IPS DF 19.7 (cell line): ENCODE data around the gene PXMP2.

Source experiments
- DNase-seq: peaks from one replicate; pipeline ENCODE4 v3.0.0-alpha.2; 2013; ENCODE audit warnings: low read depth, low spot score

Gene PXMP2

GRCh38 chr12:132660052-132660451 lies 27.3 kb upstream of the PXMP2 start:
- DNase-seq: no peak

GRCh38 chr12:132660996-132661395 lies 26.4 kb upstream of the PXMP2 start:
- no peak for DNase-seq

GRCh38 chr12:132661972-132662371 lies 25.4 kb upstream of the PXMP2 start:
- DNase-seq: no peak

- no peak for DNase-seq
Observed at GRCh38 chr12:132662901-132663755, 24.3 kb upstream of the PXMP2 start.

- DNase-seq: no peak
Observed at GRCh38 chr12:132664206-132665148, 22.9 kb upstream of the PXMP2 start.

- no peak for DNase-seq
Observed at GRCh38 chr12:132665149-132665491, 22.3 kb upstream of the PXMP2 start.

GRCh38 chr12:132665794-132666193 lies 21.6 kb upstream of the PXMP2 start:
- no peak for DNase-seq

GRCh38 chr12:132668191-132669088 lies 18.9 kb upstream of the PXMP2 start:
- DNase-seq: no peak

- DNase-seq: no peak
Observed at GRCh38 chr12:132669166-132669879, 18.1 kb upstream of the PXMP2 start.

- no peak for DNase-seq
Observed at GRCh38 chr12:132672116-132672515, 15.3 kb upstream of the PXMP2 start.

- DNase-seq: no peak
Observed at GRCh38 chr12:132672678-132673077, 14.7 kb upstream of the PXMP2 start.

GRCh38 chr12:132673288-132674179 lies 13.9 kb upstream of the PXMP2 start:
- no peak for DNase-seq

GRCh38 chr12:132674561-132674960 lies 12.8 kb upstream of the PXMP2 start:
- DNase-seq: no peak

GRCh38 chr12:132675757-132676432 lies 11.5 kb upstream of the PXMP2 start:
- DNase-seq: no peak

- DNase-seq: no peak
Observed at GRCh38 chr12:132677492-132677891, 9.9 kb upstream of the PXMP2 start.

- no peak for DNase-seq
Observed at GRCh38 chr12:132685400-132685799, 2.0 kb upstream of the PXMP2 start.

GRCh38 chr12:132686825-132687210 lies 569 bp upstream of the PXMP2 start:
- DNase-seq: no peak

- DNase-seq: no peak
Observed at GRCh38 chr12:132689227-132689626, 1.8 kb downstream of the PXMP2 start.

GRCh38 chr12:132690112-132690511 lies 2.7 kb downstream of the PXMP2 start:
- no peak for DNase-seq
